ENCODE results near the gene KNDC1. TPM values are rescaled to one million over a fixed set of nuclear protein-coding genes. Genes with fewer than 3 reads are reported as not detected.

Gene KNDC1
- total and polyA plus RNA-seq, 2 of the 4 experiments (the other 2 are of a cell fraction), result 0.18 to 1.1 TPM

DNA sequence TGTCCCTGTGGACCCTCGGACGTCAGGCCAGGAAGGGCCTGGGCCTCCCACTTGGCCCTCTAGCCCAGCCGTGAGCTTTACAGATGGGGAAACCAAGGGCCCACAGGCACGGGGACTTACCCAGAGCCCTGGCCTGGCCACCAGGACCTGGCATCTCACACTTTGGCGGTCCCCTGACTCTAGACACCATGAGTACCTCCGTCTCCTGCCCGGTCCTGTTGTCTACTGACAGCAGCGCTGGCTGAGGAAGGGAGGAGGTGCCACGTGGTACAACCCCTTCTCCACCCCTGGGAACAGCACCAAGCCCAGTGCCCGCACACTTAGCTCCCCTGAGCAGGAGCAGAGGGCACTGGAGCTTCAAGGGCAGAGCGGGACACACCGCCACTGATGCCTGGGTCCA is 46.2 kb upstream of the KNDC1 start:
- Histone ChIP-seq H2AK5ac (ENCODE audit: low read depth, low read length) (no peak overlapping the region), H2BK120ac (ENCODE audit: low read depth, low read length) (no peak overlapping the region), H3K4me3 (ENCODE audit: insufficient read depth, low read depth, low read length) (no peak overlapping the region), H3K4me1 (ENCODE audit: control insufficient read depth, insufficient read depth, low read length) (no peaks in the 10 kb centered on the region), H3K14ac (replicated peaks; ENCODE audit: low read depth, low read length) (no peak overlapping the region), H3K79me1 (ENCODE audit: low read depth in 1 of 2, low read length in 2 of 2) (no peaks in the 10 kb centered on the region), H3K18ac (ENCODE audit: low read depth, low read length) (no peak overlapping the region), H4K91ac (ENCODE audit: insufficient read depth, low read depth, low read length) (no peak overlapping the region), H3K56ac (ENCODE audit: extremely low read depth, insufficient read depth, low read length) (no peak overlapping the region), H2AFZ (replicated peaks; ENCODE audit: low read length, poor library complexity) (no peak overlapping the region), H4K5ac (ENCODE audit: low read depth, low read length) (no peak overlapping the region), H3K27ac (ENCODE audit: insufficient read depth, low read length) (no peak overlapping the region), H3K4ac (ENCODE audit: low read depth, low read length) (no peak overlapping the region), H2AK9ac (replicated peaks; ENCODE audit: low read depth, low read length, poor library complexity) (no peak overlapping the region), H2BK20ac (ENCODE audit: low read depth, low read length) (no peak overlapping the region), H3K27me3 (ENCODE audit: control insufficient read depth, insufficient read depth, low read length) (no peaks in the 10 kb centered on the region), H3K4me2 (ENCODE audit: low read depth, low read length) (no peak overlapping the region), H3K9me3 (ENCODE audit: control insufficient read depth, insufficient read depth, low read length) (peaks cover 6% of the 10 kb centered on the region; the same call in 1 of the 2 replicates), H3K9me1 (ENCODE audit: insufficient read depth, low read length) (no peaks in the 10 kb centered on the region), H3K9ac (ENCODE audit: low read depth, low read length) (no peak overlapping the region), H2BK15ac (ENCODE audit: low read depth, low read length) (no peak overlapping the region), H3K36me3 (ENCODE audit: control insufficient read depth, insufficient read depth, low read length) (no peaks in the 10 kb centered on the region), H3K23ac (ENCODE audit: low read depth, low read length) (no peak overlapping the region), H4K20me1 (ENCODE audit: insufficient read depth, low read length) (no peaks in the 10 kb centered on the region), H4K8ac (ENCODE audit: low read depth in 2 of 2, low read length in 2 of 2) (no peak overlapping the region), H2BK5ac (ENCODE audit: low read depth, low read length, poor library complexity, severe bottlenecking) (no peak overlapping the region)
- WGBS, 2 experiments (ENCODE audit: extremely low coverage in 2 of 2, insufficient read length in 1 of 2), result 83% methylated on average over 2 of the region's 12 CpGs; no CpG with 5 or more reads in 1 of the 2 experiments
- POLR2A ChIA-PET (ENCODE audit: unreplicated experiment), result no interaction called here
- CTCF ChIA-PET, result no interaction called here
- dilution Hi-C loops (cut with HindIII; ENCODE audit: low sequenced_read_pairs, unreplicated experiment), result no loop called here
- intact Hi-C loops (cut with micrococcal nuclease), result no loop called here
- DNase-seq (no peak), ATAC-seq (ENCODE audit: low read depth) (no peak)
- in situ Hi-C loops (cut with MboI; ENCODE audit: low sequenced_read_pairs), result no loop called here
- BruUV-seq (replicated peaks), result no TSS peak
- TF ChIP-seq NFE2L2 (IDR thresholded peaks at IDR 0.05; ENCODE audit: low read depth, low read length) (no peak), POLR2A (IDR thresholded peaks at IDR 0.05; ENCODE audit: low read depth, low read length) (no peak), MAFK (IDR thresholded peaks at IDR 0.05; ENCODE audit: low read depth, low read length) (no peak), MXI1 (IDR thresholded peaks at IDR 0.05; ENCODE audit: borderline replicate concordance, low read depth, low read length) (no peak), FOS (IDR thresholded peaks at IDR 0.05; ENCODE audit: low read depth, low read length) (no peak)
- TF ChIP-seq, protein P1, sequence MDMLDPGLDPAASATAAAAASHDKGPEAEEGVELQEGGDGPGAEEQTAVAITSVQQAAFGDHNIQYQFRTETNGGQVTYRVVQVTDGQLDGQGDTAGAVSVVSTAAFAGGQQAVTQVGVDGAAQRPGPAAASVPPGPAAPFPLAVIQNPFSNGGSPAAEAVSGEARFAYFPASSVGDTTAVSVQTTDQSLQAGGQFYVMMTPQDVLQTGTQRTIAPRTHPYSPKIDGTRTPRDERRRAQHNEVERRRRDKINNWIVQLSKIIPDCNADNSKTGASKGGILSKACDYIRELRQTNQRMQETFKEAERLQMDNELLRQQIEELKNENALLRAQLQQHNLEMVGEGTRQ (IDR thresholded peaks at IDR 0.05; ENCODE audit: low read depth, low read length), result no peak
